WI38 (cell line): ENCODE measurements around the gene SHISA9.

Experiments used
- H3K4me3 ChIP-seq: 2 replicates; pipeline ENCODE4 v1.5.1; 2011; ENCODE audit warnings: low read depth, mild to moderate bottlenecking, control low read depth, low read length
- CTCF ChIP-seq: IDR thresholded peaks from 2 replicates; pipeline ENCODE4 v1.5.1; 2012; ENCODE audit warnings: low read depth, mild to moderate bottlenecking, control low read depth, low read length

The SHISA9 gene

GRCh38 chr16:12951392-12951791 is 50.0 kb downstream of the SHISA9 start:
- TF ChIP-seq CTCF = no peak
- H3K4me3 ChIP-seq = no peak overlapping the region

GRCh38 chr16:12951976-12952375 is 50.6 kb downstream of the SHISA9 start:
- H3K4me3 ChIP-seq = no peak overlapping the region
- TF ChIP-seq CTCF = no peak

- no peak for TF ChIP-seq CTCF
- H3K4me3 ChIP-seq = no peak overlapping the region
Measured at GRCh38 chr16:12958366-12958765, 57.0 kb downstream of the SHISA9 start.

GRCh38 chr16:12959072-12959471 is 57.7 kb downstream of the SHISA9 start:
- no peak overlapping the region for H3K4me3 ChIP-seq

GRCh38 chr16:12961626-12962025 is 60.2 kb downstream of the SHISA9 start:
- no peak overlapping the region for H3K4me3 ChIP-seq
- TF ChIP-seq CTCF = no peak

More at GRCh38 chr16:12959072-12959471, 57.7 kb downstream of the SHISA9 start:
- TF ChIP-seq CTCF = no peak

GRCh38 chr16:12964461-12964860 is 63.1 kb downstream of the SHISA9 start:
- H3K4me3 ChIP-seq = no peak overlapping the region
- no peak for TF ChIP-seq CTCF

- TF ChIP-seq CTCF = no peak
- no peak overlapping the region for H3K4me3 ChIP-seq
Measured at GRCh38 chr16:12965274-12965804, 63.9 kb downstream of the SHISA9 start.
